ENCODE measurements around the gene FGD5. TPM values are rescaled to one million over a fixed set of nuclear protein-coding genes. Genes with fewer than 3 reads are reported as not detected.
A peak's percentile ranks its signal among the peaks of the same experiment; 100 is the strongest.

The FGD5 gene
- total and polyA plus RNA-seq, 9 of the 15 experiments (the other 6 are each of a cell fraction or from before 2014, with no cell fraction given), result 0.18 TPM; not detected in 8

GRCh38 chr3:14921034-14921616 is 102.4 kb downstream of the FGD5 start (continued):
- TF ChIP-seq, protein P1, sequence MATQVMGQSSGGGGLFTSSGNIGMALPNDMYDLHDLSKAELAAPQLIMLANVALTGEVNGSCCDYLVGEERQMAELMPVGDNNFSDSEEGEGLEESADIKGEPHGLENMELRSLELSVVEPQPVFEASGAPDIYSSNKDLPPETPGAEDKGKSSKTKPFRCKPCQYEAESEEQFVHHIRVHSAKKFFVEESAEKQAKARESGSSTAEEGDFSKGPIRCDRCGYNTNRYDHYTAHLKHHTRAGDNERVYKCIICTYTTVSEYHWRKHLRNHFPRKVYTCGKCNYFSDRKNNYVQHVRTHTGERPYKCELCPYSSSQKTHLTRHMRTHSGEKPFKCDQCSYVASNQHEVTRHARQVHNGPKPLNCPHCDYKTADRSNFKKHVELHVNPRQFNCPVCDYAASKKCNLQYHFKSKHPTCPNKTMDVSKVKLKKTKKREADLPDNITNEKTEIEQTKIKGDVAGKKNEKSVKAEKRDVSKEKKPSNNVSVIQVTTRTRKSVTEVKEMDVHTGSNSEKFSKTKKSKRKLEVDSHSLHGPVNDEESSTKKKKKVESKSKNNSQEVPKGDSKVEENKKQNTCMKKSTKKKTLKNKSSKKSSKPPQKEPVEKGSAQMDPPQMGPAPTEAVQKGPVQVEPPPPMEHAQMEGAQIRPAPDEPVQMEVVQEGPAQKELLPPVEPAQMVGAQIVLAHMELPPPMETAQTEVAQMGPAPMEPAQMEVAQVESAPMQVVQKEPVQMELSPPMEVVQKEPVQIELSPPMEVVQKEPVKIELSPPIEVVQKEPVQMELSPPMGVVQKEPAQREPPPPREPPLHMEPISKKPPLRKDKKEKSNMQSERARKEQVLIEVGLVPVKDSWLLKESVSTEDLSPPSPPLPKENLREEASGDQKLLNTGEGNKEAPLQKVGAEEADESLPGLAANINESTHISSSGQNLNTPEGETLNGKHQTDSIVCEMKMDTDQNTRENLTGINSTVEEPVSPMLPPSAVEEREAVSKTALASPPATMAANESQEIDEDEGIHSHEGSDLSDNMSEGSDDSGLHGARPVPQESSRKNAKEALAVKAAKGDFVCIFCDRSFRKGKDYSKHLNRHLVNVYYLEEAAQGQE (IDR thresholded peaks at IDR 0.05; ENCODE audit: borderline replicate concordance), result peak; percentile 86
- TF ChIP-seq, protein P1 (CRISPR knock-in tag; IDR thresholded peaks at IDR 0.05; ENCODE audit: low read depth), result no peak
- no peak for TF ChIP-seq NBN (IDR thresholded peaks at IDR 0.05; ENCODE audit: low read depth)
- TF ChIP-seq C11orf30 (IDR thresholded peaks at IDR 0.05; ENCODE audit: low read depth), result peak; percentile 74
- no peak for TF ChIP-seq ETV5 (CRISPR knock-in tag; IDR thresholded peaks at IDR 0.05; ENCODE audit: low read depth)
- no peak for TF ChIP-seq ARNT (IDR thresholded peaks at IDR 0.05)
- TF ChIP-seq TCF15 (CRISPR knock-in tag; IDR thresholded peaks at IDR 0.05), result no peak
- TF ChIP-seq, protein P2, sequence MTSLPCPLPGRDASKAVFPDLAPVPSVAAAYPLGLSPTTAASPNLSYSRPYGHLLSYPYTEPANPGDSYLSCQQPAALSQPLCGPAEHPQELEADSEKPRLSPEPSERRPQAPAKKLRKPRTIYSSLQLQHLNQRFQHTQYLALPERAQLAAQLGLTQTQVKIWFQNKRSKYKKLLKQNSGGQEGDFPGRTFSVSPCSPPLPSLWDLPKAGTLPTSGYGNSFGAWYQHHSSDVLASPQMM (CRISPR knock-in tag; IDR thresholded peaks at IDR 0.05), result no peak
- TF ChIP-seq ZKSCAN1 (IDR thresholded peaks at IDR 0.05; ENCODE audit: low read depth, low read length), result no peak
- no peak for TF ChIP-seq ZNF408 (CRISPR knock-in tag; IDR thresholded peaks at IDR 0.05; ENCODE audit: low read depth)
- 0 out of 2 replicates have a peak, but pooled peaks have one; percentile 36 for TF ChIP-seq MTA3 (IDR thresholded peaks at IDR 0.05; ENCODE audit: borderline replicate concordance)
- TF ChIP-seq ARID2 (IDR thresholded peaks at IDR 0.05), result peak; percentile 55; the same call in 1 of the 2 replicates
- peak; percentile 51; the same call in 1 of the 2 replicates for TF ChIP-seq NR2C2 (CRISPR knock-in tag; IDR thresholded peaks at IDR 0.05)
- no peak for TF ChIP-seq NR2C2 (tag; IDR thresholded peaks at IDR 0.05)
- 0 out of 2 replicates have a peak, but pooled peaks have one; percentile 20 for TF ChIP-seq CREM (IDR thresholded peaks at IDR 0.05; ENCODE audit: low read depth)
- peak; percentile 60 for TF ChIP-seq MAFK (IDR thresholded peaks at IDR 0.05; ENCODE audit: low read length)
- TF ChIP-seq, protein P3, sequence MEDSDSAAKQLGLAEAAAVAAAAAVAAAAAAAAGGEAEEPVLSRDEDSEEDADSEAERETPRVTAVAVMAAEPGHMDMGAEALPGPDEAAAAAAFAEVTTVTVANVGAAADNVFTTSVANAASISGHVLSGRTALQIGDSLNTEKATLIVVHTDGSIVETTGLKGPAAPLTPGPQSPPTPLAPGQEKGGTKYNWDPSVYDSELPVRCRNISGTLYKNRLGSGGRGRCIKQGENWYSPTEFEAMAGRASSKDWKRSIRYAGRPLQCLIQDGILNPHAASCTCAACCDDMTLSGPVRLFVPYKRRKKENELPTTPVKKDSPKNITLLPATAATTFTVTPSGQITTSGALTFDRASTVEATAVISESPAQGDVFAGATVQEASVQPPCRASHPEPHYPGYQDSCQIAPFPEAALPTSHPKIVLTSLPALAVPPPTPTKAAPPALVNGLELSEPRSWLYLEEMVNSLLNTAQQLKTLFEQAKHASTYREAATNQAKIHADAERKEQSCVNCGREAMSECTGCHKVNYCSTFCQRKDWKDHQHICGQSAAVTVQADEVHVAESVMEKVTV (CRISPR knock-in tag; IDR thresholded peaks at IDR 0.05), result peak; percentile 91
- no peak for TF ChIP-seq ZNF184 (CRISPR knock-in tag; IDR thresholded peaks at IDR 0.05)
- peak; percentile 69 for TF ChIP-seq SP1 (CRISPR knock-in tag; IDR thresholded peaks at IDR 0.05)
- no peak for TF ChIP-seq ZNF212 (CRISPR knock-in tag; IDR thresholded peaks at IDR 0.05)

Measured in K562 (cell line).